GM12878 (cell line): ENCODE measurements around the gene SRBD1.

Experiments used
- ASH2L ChIP-seq: fragments of 300-600, 200-600 bp; sonication (generic); IDR thresholded peaks from 2 replicates; pipeline ENCODE4 v1.6.1; 2017; ENCODE audit warnings: low read depth, mild to moderate bottlenecking, borderline replicate concordance
- CBX5 ChIP-seq: sonication (generic); IDR thresholded peaks from 2 replicates; pipeline ENCODE4 v1.6.1; 2016; ENCODE audit warnings: low read depth, moderate library complexity, mild to moderate bottlenecking, inconsistent platforms
- CTCF ChIP-seq, 3 experiments: IDR thresholded peaks in 2 of 3; conservative IDR thresholded peaks in 1 of 3; 2 replicates each; pipeline ENCODE4 v1.5.1; 2011; ENCODE audit warnings: low read depth in 3 of 3, low read length in 3 of 3, mild to moderate bottlenecking in 3 of 3, control low read depth in 2 of 3, moderate library complexity in 2 of 3, inconsistent platforms in 1 of 3, mixed read lengths in 1 of 3; ENCODE audit not compliant: control insufficient read depth in 2 of 3, insufficient read depth in 1 of 3; ENCODE audit errors: extremely low read depth in 1 of 3
- DPF2 ChIP-seq: fragments of 450-650 bp; IDR thresholded peaks from 2 replicates; pipeline ENCODE4 v1.6.1; 2017; ENCODE audit warnings: mild to moderate bottlenecking
- E2F4 ChIP-seq: IDR thresholded peaks from 2 replicates; pipeline ENCODE4 v1.6.1; 2012; ENCODE audit warnings: low read depth, low read length, improper control_type of control experiment
- MEF2A ChIP-seq: IDR thresholded peaks from 2 replicates; pipeline ENCODE4 v1.6.1; 2011; ENCODE audit warnings: low read depth, mild to moderate bottlenecking, low read length, moderate library complexity; ENCODE audit not compliant: insufficient read depth
- POLR2A ChIP-seq: IDR thresholded peaks from 2 replicates; pipeline ENCODE4 v1.6.1; 2011; ENCODE audit warnings: low read depth, mild to moderate bottlenecking, low read length
- SIN3A ChIP-seq: IDR thresholded peaks from 2 replicates; pipeline ENCODE4 v1.6.1; 2012; ENCODE audit warnings: low read depth, low read length, improper control_type of control experiment
- SREBF2 ChIP-seq: IDR thresholded peaks from 2 replicates; pipeline ENCODE4 v1.6.1; 2012; ENCODE audit warnings: mild to moderate bottlenecking, low read length
- TCF12 ChIP-seq: IDR thresholded peaks from 2 replicates; pipeline ENCODE4 v1.6.1; 2011; ENCODE audit warnings: low read depth, mild to moderate bottlenecking, low read length
- USF1 ChIP-seq: IDR thresholded peaks from 2 replicates; pipeline ENCODE4 v1.6.1; 2011; ENCODE audit warnings: borderline replicate concordance, low read depth, mild to moderate bottlenecking, moderate library complexity, mixed read lengths, low read length; ENCODE audit not compliant: insufficient read depth; ENCODE audit errors: extremely low read length

- TF ChIP-seq ASH2L (no peak), SIN3A (no peak), CTCF (IDR thresholded peaks at IDR 0.05 in 2 of 3, conservative IDR thresholded peaks at IDR 0.05 in 1 of 3; ENCODE audit: control insufficient read depth in 2 of 3, extremely low read depth in 1 of 3, insufficient read depth in 1 of 3, low read depth in 3 of 3, low read length in 3 of 3) (no peak), TCF12 (no peak), USF1 (no peak), DPF2 (no peak), E2F4 (no peak), MEF2A (no peak), SREBF2 (no peak), CBX5 (no peak), POLR2A (no peak)
These were observed 242.3 kb downstream of the SRBD1 start for GRCh38 chr2:45368792-45369191.
